NCI-H524 treated with DMSO at 0.1 percent for 48 hours (cell line): ENCODE data around the gene UBE2U.
A peak's percentile ranks its signal among the peaks of the same experiment; 100 is the strongest.

Experiments used
- DNase-seq: peaks from one replicate; lab custom pipeline; 2025; lab: John Stamatoyannopoulos, UW

The UBE2U gene

GRCh38 chr1:64203420-64203819 is at the start of gene UBE2U:
Gene UBE2U (plus strand): TSS chr1:64203623. CDS start chr1:64204051, 428 bp downstream.
- DNase-seq = no peak

GRCh38 chr1:64155278-64155677 is 48.1 kb upstream of the UBE2U start:
- DNase-seq = no peak

GRCh38 chr1:64161357-64161941 is 42.0 kb upstream of the UBE2U start:
- no peak for DNase-seq

GRCh38 chr1:64162151-64162550 is 41.3 kb upstream of the UBE2U start:
- DNase-seq = peak; percentile 56

- DNase-seq = no peak
Observed at GRCh38 chr1:64162804-64163203, 40.6 kb upstream of the UBE2U start.

- DNase-seq = no peak
Observed at GRCh38 chr1:64163431-64163830, 40.0 kb upstream of the UBE2U start.

GRCh38 chr1:64163970-64164369 is 39.5 kb upstream of the UBE2U start:
- DNase-seq = no peak

GRCh38 chr1:64166629-64167028 is 36.8 kb upstream of the UBE2U start:
- DNase-seq = no peak

GRCh38 chr1:64167176-64167575 is 36.2 kb upstream of the UBE2U start:
- DNase-seq = no peak

- no peak for DNase-seq
Observed at GRCh38 chr1:64171246-64171645, 32.2 kb upstream of the UBE2U start.

- no peak for DNase-seq
Observed at GRCh38 chr1:64171797-64172281, 31.6 kb upstream of the UBE2U start.

GRCh38 chr1:64172458-64172983 is 30.9 kb upstream of the UBE2U start:
- no peak for DNase-seq

GRCh38 chr1:64173336-64173940 is 30.0 kb upstream of the UBE2U start:
- no peak for DNase-seq

- DNase-seq = no peak
Observed at GRCh38 chr1:64175639-64176038, 27.8 kb upstream of the UBE2U start.

GRCh38 chr1:64176659-64177058 is 26.8 kb upstream of the UBE2U start:
- no peak for DNase-seq

- no peak for DNase-seq
Observed at GRCh38 chr1:64179588-64179987, 23.8 kb upstream of the UBE2U start.

- no peak for DNase-seq
Observed at GRCh38 chr1:64182207-64182606, 21.2 kb upstream of the UBE2U start.

GRCh38 chr1:64183395-64184002 is 19.9 kb upstream of the UBE2U start:
- no peak for DNase-seq

GRCh38 chr1:64184003-64184440 is 19.4 kb upstream of the UBE2U start:
- no peak for DNase-seq

- no peak for DNase-seq
Observed at GRCh38 chr1:64186138-64186897, 17.1 kb upstream of the UBE2U start.

GRCh38 chr1:64186898-64187280 is 16.5 kb upstream of the UBE2U start:
- DNase-seq = no peak

- no peak for DNase-seq
Observed at GRCh38 chr1:64187646-64188045, 15.8 kb upstream of the UBE2U start.

GRCh38 chr1:64192290-64192689 is 11.1 kb upstream of the UBE2U start:
- DNase-seq = no peak
